MV-4-11 (cell line): Measurements from ENCODE around the gene PPIF.

ENCODE experiments used
- DNase-seq: peaks from one replicate; lab custom pipeline; 2025; lab: John Stamatoyannopoulos, UW

Gene PPIF

GRCh38 chr10:79349072-79349491, 1.8 kb downstream of the PPIF start:
- DNase-seq, result no peak

- no peak for DNase-seq
These were observed 2.6 kb downstream of the PPIF start for GRCh38 chr10:79349766-79350406.

GRCh38 chr10:79350407-79351154, 3.3 kb downstream of the PPIF start:
- no peak for DNase-seq

- no peak for DNase-seq
These were observed 4.1 kb downstream of the PPIF start for GRCh38 chr10:79351332-79351731.

- no peak for DNase-seq
These were observed 5.0 kb downstream of the PPIF start for GRCh38 chr10:79352035-79352877.

- peak; percentile 88 for DNase-seq
These were observed 5.7 kb downstream of the PPIF start for GRCh38 chr10:79353000-79353406.

- no peak for DNase-seq
These were observed 6.5 kb downstream of the PPIF start for GRCh38 chr10:79353726-79354125.

GRCh38 chr10:79354141-79354540, 6.9 kb downstream of the PPIF start:
- peak; percentile 79 for DNase-seq

GRCh38 chr10:79354615-79355014, 7.3 kb downstream of the PPIF start:
- DNase-seq, result no peak

GRCh38 chr10:79355420-79356017, 8.2 kb downstream of the PPIF start:
- peak; percentile 37 for DNase-seq

GRCh38 chr10:79356104-79356503, 8.8 kb downstream of the PPIF start:
- DNase-seq, result peak; percentile 95

GRCh38 chr10:79357180-79357579, 9.9 kb downstream of the PPIF start:
- DNase-seq, result no peak

GRCh38 chr10:79358811-79359210, 11.5 kb downstream of the PPIF start:
- no peak for DNase-seq

- DNase-seq, result no peak
These were observed 12.7 kb downstream of the PPIF start for GRCh38 chr10:79359816-79360498.

- DNase-seq, result no peak
These were observed 13.5 kb downstream of the PPIF start for GRCh38 chr10:79360499-79361342.

GRCh38 chr10:79361726-79362397, 14.6 kb downstream of the PPIF start:
- DNase-seq, result peak; percentile 40

GRCh38 chr10:79367426-79368189, 20.3 kb downstream of the PPIF start:
- DNase-seq, result no peak

- no peak for DNase-seq
These were observed 25.6 kb downstream of the PPIF start for GRCh38 chr10:79372871-79373270.
